Nephron (organoid): ENCODE measurements around the gene VPS8.
A peak's percentile ranks its signal among the peaks of the same experiment; 100 is the strongest.

Experiments
- H3K27ac Mint-ChIP-seq, 3 experiments: 2 replicates each; pipeline ENCODE4 v1.8.0; 2020; ENCODE audit warnings: mixed read lengths in 3 of 3, mild to moderate bottlenecking in 2 of 3, moderate library complexity in 1 of 3
- H3K27me3 Mint-ChIP-seq: 2 replicates; pipeline ENCODE4 v1.8.0; 2021; ENCODE audit warnings: low read depth, mild to moderate bottlenecking, moderate library complexity, mixed read lengths
- H3K36me3 Mint-ChIP-seq: 2 replicates; pipeline ENCODE4 v1.8.0; 2020; ENCODE audit warnings: low read depth, mixed read lengths
- H3K4me1 Mint-ChIP-seq: 2 replicates; pipeline ENCODE4 v1.8.0; 2020; ENCODE audit warnings: mixed read lengths
- H3K4me3 Mint-ChIP-seq, 3 experiments: 2 replicates each; pipeline ENCODE4 v1.8.0; 2020; ENCODE audit warnings: mild to moderate bottlenecking in 3 of 3, mixed read lengths in 3 of 3, moderate library complexity in 2 of 3
- H3K9me3 Mint-ChIP-seq: 2 replicates; pipeline ENCODE4 v1.8.0; 2020; ENCODE audit warnings: mixed read lengths
- CTCF ChIP-seq, 3 experiments: fragments of 200-600 bp; sonication (generic); IDR thresholded peaks; one replicate each; pipeline ENCODE4 v1.5.0; 2021; ENCODE audit warnings: antibody characterized with exemption in 3 of 3; ENCODE audit not compliant: unreplicated experiment in 3 of 3

Gene VPS8

GRCh38 chr3:184872200-184872599 is 60.2 kb downstream of the VPS8 start:
- H3K4me3 Mint-ChIP-seq = no peak overlapping the region
- peak overlapping the region in 1 of 3 experiments; percentile 55 for H3K27ac Mint-ChIP-seq
- no peaks in the 10 kb centered on the region for H3K27me3 Mint-ChIP-seq
- no peaks in the 10 kb centered on the region for H3K9me3 Mint-ChIP-seq
- H3K4me1 Mint-ChIP-seq = no peaks in the 10 kb centered on the region
- no peak for TF ChIP-seq CTCF (IDR thresholded peaks at IDR 0.05; ENCODE audit: unreplicated experiment in 3 of 3)
- peaks cover 17% of the 10 kb centered on the region for H3K36me3 Mint-ChIP-seq

- H3K4me3 Mint-ChIP-seq = no peak overlapping the region
- H3K4me1 Mint-ChIP-seq = no peaks in the 10 kb centered on the region
- TF ChIP-seq CTCF (IDR thresholded peaks at IDR 0.05; ENCODE audit: unreplicated experiment in 3 of 3) = no peak
- no peaks in the 10 kb centered on the region for H3K9me3 Mint-ChIP-seq
- H3K27me3 Mint-ChIP-seq = no peaks in the 10 kb centered on the region
- H3K36me3 Mint-ChIP-seq = peaks cover 17% of the 10 kb centered on the region
- no peak overlapping the region for H3K27ac Mint-ChIP-seq
These were observed 61.2 kb downstream of the VPS8 start for GRCh38 chr3:184873141-184873540.

- Mint-ChIP-seq H3K36me3 (peaks cover 7% of the 10 kb centered on the region), H3K9me3 (no peaks in the 10 kb centered on the region), H3K27me3 (no peaks in the 10 kb centered on the region), H3K27ac (no peak overlapping the region), H3K4me3 (no peak overlapping the region), H3K4me1 (no peaks in the 10 kb centered on the region)
- TF ChIP-seq CTCF (IDR thresholded peaks at IDR 0.05; ENCODE audit: unreplicated experiment in 3 of 3) = peak; percentile 69 to 78 (median 74)
These were observed 63.0 kb downstream of the VPS8 start for GRCh38 chr3:184874709-184875644.

GRCh38 chr3:184880276-184881019 is 68.5 kb downstream of the VPS8 start:
- Mint-ChIP-seq H3K4me1 (no peaks in the 10 kb centered on the region), H3K4me3 (no peak overlapping the region), H3K9me3 (no peaks in the 10 kb centered on the region), H3K36me3 (peaks cover 21% of the 10 kb centered on the region), H3K27me3 (no peaks in the 10 kb centered on the region), H3K27ac (peak overlapping the region in 1 of 3 experiments; percentile 72)
- no peak for TF ChIP-seq CTCF (IDR thresholded peaks at IDR 0.05; ENCODE audit: unreplicated experiment in 3 of 3)

DNA sequence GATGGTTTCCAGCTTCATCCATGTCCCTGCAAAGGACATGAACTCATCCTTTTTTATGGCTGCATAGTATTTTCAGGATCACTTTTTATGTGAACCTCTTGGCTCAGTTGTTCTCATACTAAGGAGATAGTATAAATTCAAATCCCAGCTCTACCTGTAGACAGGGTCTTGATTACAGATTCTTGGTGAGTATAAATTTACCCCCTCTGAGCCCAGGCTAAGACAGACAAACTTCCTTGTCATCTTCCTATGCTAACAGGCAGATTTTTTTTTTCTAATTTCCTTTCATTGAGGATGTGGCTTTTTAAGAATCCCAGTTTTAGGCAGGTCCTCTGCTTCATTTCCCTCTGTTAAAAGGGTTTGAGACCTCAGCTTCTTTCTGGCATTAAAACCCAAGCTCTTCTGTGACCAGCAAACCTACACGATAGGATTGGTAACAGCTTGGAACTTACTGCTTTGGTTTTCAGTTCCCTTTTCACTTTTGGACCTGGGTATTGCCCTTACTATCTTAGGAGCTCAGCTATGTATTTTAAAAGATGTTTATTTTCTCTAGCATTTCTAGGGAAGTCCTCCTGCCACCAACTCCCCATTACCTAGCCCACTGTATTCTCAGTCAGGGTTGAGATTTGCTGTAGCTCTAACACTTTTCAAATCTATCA is 72.5 kb downstream of the VPS8 start:
- no peak overlapping the region for H3K4me3 Mint-ChIP-seq
- no peak overlapping the region for H3K27ac Mint-ChIP-seq
- no peaks in the 10 kb centered on the region for H3K4me1 Mint-ChIP-seq
- TF ChIP-seq CTCF (IDR thresholded peaks at IDR 0.05; ENCODE audit: unreplicated experiment in 3 of 3) = no peak
- no peaks in the 10 kb centered on the region for H3K27me3 Mint-ChIP-seq
- H3K36me3 Mint-ChIP-seq = peaks cover 32% of the 10 kb centered on the region
- H3K9me3 Mint-ChIP-seq = no peaks in the 10 kb centered on the region
